WERI-Rb-1 (cell line): ENCODE results near the gene ZNF454.

ENCODE experiments used
- DNase-seq: peaks from one replicate; pipeline ENCODE4 v3.0.0-alpha.2; 2020
- H3K27ac ChIP-seq: fragments of 250-450 bp; sonication (Bioruptor Pico); 2 replicates; pipeline ENCODE4 v1.5.1; 2020; ENCODE audit warnings: mild to moderate bottlenecking, moderate library complexity
- H3K27me3 ChIP-seq: fragments of 250-450 bp; sonication (Bioruptor Pico); 2 replicates; pipeline ENCODE4 v1.5.1; 2021; ENCODE audit warnings: mild to moderate bottlenecking, low read depth, moderate library complexity; ENCODE audit not compliant: insufficient read depth, severe bottlenecking
- H3K36me3 ChIP-seq: fragments of 250-450 bp; sonication (Bioruptor Pico); 2 replicates; pipeline ENCODE4 v1.5.1; 2020; ENCODE audit warnings: mild to moderate bottlenecking, moderate library complexity
- H3K4me3 ChIP-seq: 2 replicates; pipeline ENCODE4 v1.5.1; 2011; ENCODE audit warnings: low read depth, mild to moderate bottlenecking, control low read depth, low read length
- H3K9me3 ChIP-seq: fragments of 250-450 bp; sonication (Bioruptor Pico); 2 replicates; pipeline ENCODE4 v1.5.1; 2021; ENCODE audit warnings: mild to moderate bottlenecking, moderate library complexity; ENCODE audit not compliant: severe bottlenecking
- TF ChIP-seq, protein P1 (sequence below): IDR thresholded peaks from 2 replicates; pipeline ENCODE4 v1.5.1; 2011; ENCODE audit warnings: low read depth, mild to moderate bottlenecking, control low read depth, inconsistent platforms, low read length

Gene ZNF454

DNA sequence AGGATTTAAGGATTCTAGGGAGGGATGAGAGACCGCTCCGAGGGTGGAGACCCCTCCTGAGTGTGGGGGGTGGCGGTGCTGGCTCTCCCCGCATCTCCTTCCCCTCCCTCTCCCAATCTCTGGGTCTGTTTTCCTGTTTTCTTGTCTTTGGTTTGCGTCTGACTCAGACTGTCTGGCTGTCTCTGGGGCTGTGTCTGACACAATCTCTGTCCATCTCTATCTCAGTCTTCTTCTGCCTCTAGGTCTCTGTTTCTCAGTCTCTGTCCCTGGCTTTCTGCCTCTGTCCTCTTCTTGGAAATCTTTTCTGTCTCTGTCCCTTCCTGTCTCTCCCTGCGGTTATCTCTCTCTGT, 54.3 kb downstream of the ZNF454 start:
- DNase-seq = peak; percentile 85
- Histone ChIP-seq H3K27me3 (no peaks in the 10 kb centered on the region), H3K4me3 (peak overlapping the region; percentile 58), H3K36me3 (peaks cover 22% of the 10 kb centered on the region), H3K27ac (peak overlapping the region; percentile 94), H3K9me3 (no peaks in the 10 kb centered on the region)
- TF ChIP-seq, protein P1, sequence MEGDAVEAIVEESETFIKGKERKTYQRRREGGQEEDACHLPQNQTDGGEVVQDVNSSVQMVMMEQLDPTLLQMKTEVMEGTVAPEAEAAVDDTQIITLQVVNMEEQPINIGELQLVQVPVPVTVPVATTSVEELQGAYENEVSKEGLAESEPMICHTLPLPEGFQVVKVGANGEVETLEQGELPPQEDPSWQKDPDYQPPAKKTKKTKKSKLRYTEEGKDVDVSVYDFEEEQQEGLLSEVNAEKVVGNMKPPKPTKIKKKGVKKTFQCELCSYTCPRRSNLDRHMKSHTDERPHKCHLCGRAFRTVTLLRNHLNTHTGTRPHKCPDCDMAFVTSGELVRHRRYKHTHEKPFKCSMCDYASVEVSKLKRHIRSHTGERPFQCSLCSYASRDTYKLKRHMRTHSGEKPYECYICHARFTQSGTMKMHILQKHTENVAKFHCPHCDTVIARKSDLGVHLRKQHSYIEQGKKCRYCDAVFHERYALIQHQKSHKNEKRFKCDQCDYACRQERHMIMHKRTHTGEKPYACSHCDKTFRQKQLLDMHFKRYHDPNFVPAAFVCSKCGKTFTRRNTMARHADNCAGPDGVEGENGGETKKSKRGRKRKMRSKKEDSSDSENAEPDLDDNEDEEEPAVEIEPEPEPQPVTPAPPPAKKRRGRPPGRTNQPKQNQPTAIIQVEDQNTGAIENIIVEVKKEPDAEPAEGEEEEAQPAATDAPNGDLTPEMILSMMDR = no peak

DNA sequence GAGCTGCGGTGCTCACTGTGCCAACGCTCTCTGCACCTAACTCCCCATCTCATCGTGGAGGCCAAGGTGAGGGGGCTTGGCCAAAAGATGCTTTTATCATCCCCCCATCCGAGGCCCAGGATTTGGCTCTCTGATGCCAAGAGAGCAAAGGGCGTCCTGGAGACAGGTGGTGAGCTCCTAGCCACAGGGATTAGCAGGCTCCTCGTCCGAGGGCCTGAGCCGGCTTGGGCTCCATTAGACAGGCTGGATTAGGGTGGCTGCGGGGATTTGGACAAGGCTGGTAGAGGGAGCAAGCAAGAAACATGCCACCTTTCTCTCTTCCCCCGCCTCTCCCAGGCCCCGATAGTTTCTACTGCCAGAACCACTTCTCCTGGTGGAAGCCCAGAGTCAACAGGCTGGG, 55.2 kb downstream of the ZNF454 start:
- Histone ChIP-seq H3K27me3 (no peaks in the 10 kb centered on the region), H3K27ac (peak overlapping the region; percentile 94), H3K36me3 (peaks cover 14% of the 10 kb centered on the region), H3K4me3 (peak overlapping the region; percentile 58), H3K9me3 (no peaks in the 10 kb centered on the region)
- TF ChIP-seq, protein P1 = no peak
- peak; percentile 90 for DNase-seq

DNA sequence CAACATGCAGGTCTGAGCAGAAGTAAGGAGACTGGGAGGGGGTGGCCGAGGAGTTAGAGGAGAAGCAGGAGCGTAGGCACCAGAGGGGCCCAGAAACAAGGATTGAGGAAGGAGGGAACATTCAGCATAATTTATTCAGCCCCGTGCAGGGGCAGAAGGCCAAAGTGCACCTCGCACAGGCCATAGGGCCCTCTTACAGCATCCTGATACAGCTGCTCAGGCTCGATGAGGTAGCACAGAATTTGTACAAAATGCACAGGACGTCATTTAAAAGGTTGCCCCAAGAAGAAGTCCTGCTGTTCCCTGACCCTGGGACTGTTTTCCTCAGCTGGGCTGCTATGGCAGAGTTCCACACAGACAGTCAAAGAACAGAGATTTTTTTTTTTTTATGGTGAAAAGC, 56.2 kb downstream of the ZNF454 start:
- Histone ChIP-seq H3K9me3 (no peaks in the 10 kb centered on the region), H3K36me3 (peaks cover 13% of the 10 kb centered on the region), H3K27ac (peak overlapping the region; percentile 94), H3K4me3 (no peak overlapping the region), H3K27me3 (no peaks in the 10 kb centered on the region)
- TF ChIP-seq, protein P1 = no peak
- DNase-seq = no peak

DNA sequence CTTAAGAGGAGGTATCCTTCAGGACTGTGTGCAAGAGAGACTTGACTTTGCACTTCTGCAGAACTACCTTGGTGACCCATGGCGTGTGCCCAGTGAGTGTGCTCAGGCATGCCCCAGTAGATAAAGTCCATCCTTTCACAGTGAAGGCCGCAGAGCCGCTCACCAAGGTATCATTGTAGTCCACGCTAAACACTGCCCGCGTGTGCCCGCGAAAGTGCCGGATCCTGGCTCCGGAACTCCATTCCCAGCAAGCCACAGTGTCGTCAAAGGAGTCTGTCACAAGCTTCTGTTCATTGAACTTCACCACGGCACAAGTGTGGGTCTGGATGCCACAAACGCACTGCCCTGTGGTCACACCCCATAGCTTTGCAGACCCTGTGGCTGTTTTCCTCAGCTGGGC, 57.4 kb downstream of the ZNF454 start:
- no peaks in the 10 kb centered on the region for H3K27me3 ChIP-seq
- TF ChIP-seq, protein P1 = no peak
- H3K9me3 ChIP-seq = no peaks in the 10 kb centered on the region
- DNase-seq = no peak
- H3K36me3 ChIP-seq = peaks cover 6% of the 10 kb centered on the region
- H3K4me3 ChIP-seq = no peak overlapping the region
- H3K27ac ChIP-seq = no peak overlapping the region

DNA sequence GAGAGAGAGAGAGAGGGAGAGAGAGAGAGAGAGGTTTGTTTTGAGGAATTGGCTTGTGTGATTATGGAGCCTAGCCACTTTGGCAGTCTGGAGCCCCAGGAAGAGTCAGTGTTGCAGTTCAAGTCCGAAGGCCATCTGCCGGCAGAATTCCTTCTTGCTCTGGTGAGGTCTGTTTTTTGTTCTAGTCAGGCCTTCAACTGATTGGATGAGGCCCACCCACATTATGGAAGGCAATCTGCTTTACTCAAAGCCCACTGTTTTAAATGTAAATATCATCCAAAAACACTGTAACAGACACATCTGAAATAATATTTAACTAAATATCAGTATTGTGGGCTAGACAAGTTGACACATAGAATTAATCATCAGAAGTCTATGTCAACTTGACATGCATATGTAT, 65.6 kb downstream of the ZNF454 start:
- no peak overlapping the region for H3K27ac ChIP-seq
- no peaks in the 10 kb centered on the region for H3K9me3 ChIP-seq
- H3K36me3 ChIP-seq = no peaks in the 10 kb centered on the region
- DNase-seq = no peak
- H3K4me3 ChIP-seq = no peak overlapping the region
- H3K27me3 ChIP-seq = no peaks in the 10 kb centered on the region
- TF ChIP-seq, protein P1 = no peak

DNA sequence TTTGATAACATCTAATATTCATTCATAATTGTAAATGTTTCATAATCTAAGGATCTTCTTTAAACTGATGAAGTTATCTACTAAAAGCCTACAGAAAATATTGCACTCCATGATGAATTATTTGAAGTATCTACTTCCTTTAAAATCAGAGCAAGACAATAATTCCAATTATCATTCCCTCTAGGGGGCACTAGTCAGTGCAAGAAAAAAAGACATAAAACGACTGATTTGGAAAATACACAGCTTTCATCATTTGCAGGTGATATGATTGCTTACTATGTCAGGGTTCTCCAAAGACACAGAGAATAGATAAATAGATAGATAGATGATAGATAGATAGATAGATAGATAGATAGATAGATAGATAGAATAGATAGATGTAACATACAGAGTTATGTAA, 67.7 kb downstream of the ZNF454 start:
- no peak overlapping the region for H3K27ac ChIP-seq
- H3K36me3 ChIP-seq = no peaks in the 10 kb centered on the region
- H3K27me3 ChIP-seq = no peaks in the 10 kb centered on the region
- no peaks in the 10 kb centered on the region for H3K9me3 ChIP-seq
- TF ChIP-seq, protein P1 = no peak
- H3K4me3 ChIP-seq = no peak overlapping the region
- DNase-seq = no peak
